Measurements from ENCODE around the gene FAM118B. TPM values are rescaled to one million over a fixed set of nuclear protein-coding genes. Genes with fewer than 3 reads are reported as not detected.
A peak's percentile ranks its signal among the peaks of the same experiment; 100 is the strongest.
"Not testable (repeated sequence)": the region's sequence is repeated elsewhere in the genome, so short reads cannot be mapped to it uniquely, and the experiment has no call there.

FAM118B gene
- total RNA-seq, 1 donor from 2014 or later, result 25.6 TPM

GRCh38 chr11:126217491-126217890 is 5.9 kb downstream of the FAM118B start:
- DNase-seq (ENCODE audit: low read depth, low spot score), result no peak

- DNase-seq (ENCODE audit: low read depth, low spot score), result no peak
Measured at GRCh38 chr11:126219547-126219946, 8.0 kb downstream of the FAM118B start.

- no peak for DNase-seq (ENCODE audit: low read depth, low spot score)
Measured at GRCh38 chr11:126224647-126225294, 13.2 kb downstream of the FAM118B start.

- DNase-seq (ENCODE audit: low read depth, low spot score), result no peak
Measured at GRCh38 chr11:126225295-126225665, 13.7 kb downstream of the FAM118B start.

- no peak for DNase-seq (ENCODE audit: low read depth, low spot score)
Measured at GRCh38 chr11:126226334-126227084, 14.9 kb downstream of the FAM118B start.

- DNase-seq (ENCODE audit: low read depth, low spot score), result no peak
Measured at GRCh38 chr11:126229858-126230540, 18.4 kb downstream of the FAM118B start.

- DNase-seq (ENCODE audit: low read depth, low spot score), result peak; percentile 73
Measured at GRCh38 chr11:126231725-126232459, 20.3 kb downstream of the FAM118B start.

GRCh38 chr11:126232683-126233082 is 21.1 kb downstream of the FAM118B start:
- DNase-seq (ENCODE audit: low read depth, low spot score), result no peak

GRCh38 chr11:126233391-126233790 is 21.8 kb downstream of the FAM118B start:
- no peak for DNase-seq (ENCODE audit: low read depth, low spot score)

- DNase-seq (ENCODE audit: low read depth, low spot score), result peak; percentile 74
Measured at GRCh38 chr11:126246636-126247035, 35.1 kb downstream of the FAM118B start.

- no peak for DNase-seq (ENCODE audit: low read depth, low spot score)
Measured at GRCh38 chr11:126253265-126253664, 41.7 kb downstream of the FAM118B start.

- no peak for DNase-seq (ENCODE audit: low read depth, low spot score)
Measured at GRCh38 chr11:126254819-126255218, 43.2 kb downstream of the FAM118B start.

GRCh38 chr11:126255507-126255906 is 43.9 kb downstream of the FAM118B start:
- DNase-seq (ENCODE audit: low read depth, low spot score), result not testable (repeated sequence)

- no peak for DNase-seq (ENCODE audit: low read depth, low spot score)
Measured at GRCh38 chr11:126256216-126256615, 44.6 kb downstream of the FAM118B start.

GRCh38 chr11:126257144-126257543 is 45.6 kb downstream of the FAM118B start:
- DNase-seq (ENCODE audit: low read depth, low spot score), result no peak

- no peak for DNase-seq (ENCODE audit: low read depth, low spot score)
Measured at GRCh38 chr11:126257764-126258163, 46.2 kb downstream of the FAM118B start.

- DNase-seq (ENCODE audit: low read depth, low spot score), result no peak
Measured at GRCh38 chr11:126262216-126262615, 50.6 kb downstream of the FAM118B start.

GRCh38 chr11:126263489-126263888 is 51.9 kb downstream of the FAM118B start:
- DNase-seq (ENCODE audit: low read depth, low spot score), result no peak

- DNase-seq (ENCODE audit: low read depth, low spot score), result no peak
Measured at GRCh38 chr11:126265811-126266210, 54.2 kb downstream of the FAM118B start.

- no peak for DNase-seq (ENCODE audit: low read depth, low spot score)
Measured at GRCh38 chr11:126267650-126268049, 56.1 kb downstream of the FAM118B start.

- no peak for DNase-seq (ENCODE audit: low read depth, low spot score)
Measured at GRCh38 chr11:126268361-126268707, 56.8 kb downstream of the FAM118B start.

Data from pulmonary artery endothelial cell (primary cell).